H1 (cell line): ENCODE data around the gene ANKRD66. TPM values are rescaled to one million over a fixed set of nuclear protein-coding genes. Genes with fewer than 3 reads are reported as not detected.

Experiments
- CTCF ChIA-PET: fragments of 300-600 bp; sonication (Branson Sonifier 250); formaldehyde crosslinking; loops from one replicate; lab custom pipeline; 2021; ENCODE audit not compliant: partially characterized antibody; lab: Charles Lee
- POLR2A ChIA-PET: fragments of 300-600 bp; sonication (Branson Sonifier 250); formaldehyde crosslinking; loops from one replicate; lab custom pipeline; 2021; ENCODE audit warnings: inconsistent platforms; ENCODE audit not compliant: partially characterized antibody; lab: Charles Lee
- DNase-seq, 2 experiments: peaks; one replicate each; pipeline versions ENCODE4 v3.0.0 to v3.0.0-alpha.2; 2010 to 2022; ENCODE audit warnings: low spot score in 2 of 2, low read depth in 1 of 2, mixed read lengths in 1 of 2
- FAIRE-seq: peaks from 2 replicates; lab custom pipeline; 2011; peaks lifted over from hg19 to GRCh38; lab: Jason Lieb, UNC
- H2AFZ ChIP-seq: 2 replicates; pipeline ENCODE4 v1.8.1; 2012; ENCODE audit warnings: low read length, inconsistent platforms
- H2AK5ac ChIP-seq: 2 replicates; pipeline ENCODE4 v1.6.1; 2013; ENCODE audit warnings: low read depth, low read length
- H2BK120ac ChIP-seq: replicated peaks from 2 replicates; pipeline ENCODE3; 2013; ENCODE audit warnings: low read depth, low read length, inconsistent platforms
- H2BK12ac ChIP-seq: 2 replicates; pipeline ENCODE4 v1.6.1; 2013; ENCODE audit warnings: low read depth, low read length
- H2BK15ac ChIP-seq: 2 replicates; pipeline ENCODE4 v1.6.1; 2013; ENCODE audit warnings: low read length
- H2BK20ac ChIP-seq: 2 replicates; pipeline ENCODE4 v1.6.1; 2013; ENCODE audit warnings: low read length
- H2BK5ac ChIP-seq: 2 replicates; pipeline ENCODE4 v1.6.1; 2013; ENCODE audit warnings: low read depth, low read length
- H3K14ac ChIP-seq: 2 replicates; pipeline ENCODE4 v1.6.1; 2013; ENCODE audit warnings: inconsistent platforms; ENCODE audit not compliant: insufficient read length
- H3K18ac ChIP-seq: 2 replicates; pipeline ENCODE4 v1.6.1; 2013; ENCODE audit warnings: low read length; ENCODE audit errors: extremely low read depth
- H3K23ac ChIP-seq: 2 replicates; pipeline ENCODE4 v1.6.1; 2013; ENCODE audit warnings: inconsistent platforms; ENCODE audit not compliant: insufficient read length
- H3K23me2 ChIP-seq: 2 replicates; pipeline ENCODE4 v1.6.1; 2013; ENCODE audit warnings: low read depth, low read length
- H3K27ac ChIP-seq: 2 replicates; pipeline ENCODE4 v1.6.1; 2011; ENCODE audit warnings: low read depth, low read length, inconsistent platforms
- H3K27me3 ChIP-seq, 4 experiments: replicated peaks in 1 of 4; 1 replicate in 1 of 4; 2 replicates in 3 of 4; pipeline versions ENCODE4 v1.6.1 to v1.8.1; 2011 to 2013; ENCODE audit warnings: low read length in 3 of 4, mild to moderate bottlenecking in 3 of 4, inconsistent platforms in 2 of 4, mixed read lengths in 2 of 4, moderate library complexity in 1 of 4; ENCODE audit not compliant: control insufficient read depth in 3 of 4, insufficient read depth in 3 of 4; ENCODE audit errors: extremely low read depth in 1 of 4
- H3K36me3 ChIP-seq, 4 experiments: 2 replicates each; pipeline versions ENCODE4 v1.6.1 to v1.8.1; 2011 to 2013; ENCODE audit warnings: mild to moderate bottlenecking in 4 of 4, low read length in 3 of 4, moderate library complexity in 2 of 4, control low read depth in 1 of 4, inconsistent platforms in 1 of 4; ENCODE audit not compliant: insufficient read depth in 4 of 4, control insufficient read depth in 2 of 4
- H3K4ac ChIP-seq: replicated peaks from 2 replicates; pipeline ENCODE3; 2013; ENCODE audit warnings: low read length, low read depth, mixed read lengths, inconsistent platforms; ENCODE audit not compliant: insufficient read length
- H3K4me1 ChIP-seq, 4 experiments: replicated peaks in 1 of 4; 1 replicate in 1 of 4; 2 replicates in 3 of 4; pipeline versions ENCODE4 v1.6.1 to v1.8.1; 2011 to 2013; ENCODE audit warnings: low read length in 3 of 4, inconsistent platforms in 2 of 4, mixed read lengths in 1 of 4; ENCODE audit not compliant: insufficient read depth in 4 of 4, control insufficient read depth in 3 of 4
- H3K4me2 ChIP-seq, 2 experiments: 2 replicates each; pipeline versions ENCODE4 v1.6.1 to v1.8.1; 2011 to 2013; ENCODE audit warnings: low read depth in 2 of 2, low read length in 2 of 2, control low read depth in 1 of 2, inconsistent platforms in 1 of 2, mild to moderate bottlenecking in 1 of 2; ENCODE audit not compliant: insufficient read depth in 1 of 2
- H3K4me3 ChIP-seq, 4 experiments: fragments of 200-600, 300-600 bp in 1 of 4; sonication (generic), shearing (Covaris generic), sonication (Bioruptor Twin) in 1 of 4; 2 replicates each; pipeline versions ENCODE4 v1.5.1 to v1.8.1; 2011 to 2016; ENCODE audit warnings: low read length in 4 of 4, low read depth in 3 of 4, control low read depth in 2 of 4, inconsistent platforms in 2 of 4, mild to moderate bottlenecking in 2 of 4, mixed read lengths in 1 of 4, moderate library complexity in 1 of 4; ENCODE audit not compliant: insufficient read depth in 2 of 4; ENCODE audit errors: extremely low read depth in 1 of 4
- H3K56ac ChIP-seq: replicated peaks from 2 replicates; pipeline ENCODE3; 2013; ENCODE audit warnings: low read depth, mild to moderate bottlenecking, mixed read lengths, low read length, inconsistent platforms; ENCODE audit not compliant: insufficient read length
- H3K79me1 ChIP-seq: 2 replicates; pipeline ENCODE4 v1.6.1; 2013; ENCODE audit warnings: low read depth, low read length, control low read depth
- H3K79me2 ChIP-seq, 2 experiments: 2 replicates each; pipeline versions ENCODE4 v1.6.1 to v1.8.1; 2012 to 2013; ENCODE audit warnings: low read length in 2 of 2, mild to moderate bottlenecking in 2 of 2, inconsistent platforms in 1 of 2; ENCODE audit not compliant: insufficient read depth in 2 of 2, control insufficient read depth in 1 of 2
- H3K9ac ChIP-seq, 4 experiments: replicated peaks in 1 of 4; 1 replicate in 1 of 4; 2 replicates in 3 of 4; pipeline versions ENCODE4 v1.6.1 to v1.8.1; 2011 to 2013; ENCODE audit warnings: low read depth in 3 of 4, low read length in 3 of 4, control low read depth in 2 of 4, mild to moderate bottlenecking in 2 of 4, moderate library complexity in 2 of 4, inconsistent platforms in 1 of 4; ENCODE audit errors: extremely low read depth in 1 of 4
- H3K9me3 ChIP-seq, 2 experiments: 2 replicates each; pipeline versions ENCODE4 v1.6.1 to v1.8.1; 2012 to 2013; ENCODE audit warnings: mild to moderate bottlenecking in 2 of 2, moderate library complexity in 2 of 2, control low read depth in 1 of 2, inconsistent platforms in 1 of 2, low read depth in 1 of 2, low read length in 1 of 2, mixed read lengths in 1 of 2; ENCODE audit not compliant: insufficient read depth in 2 of 2
- H4K20me1 ChIP-seq, 2 experiments: replicated peaks in 1 of 2; 2 replicates each; pipeline versions ENCODE3 to v1.8.1; 2011 to 2013; ENCODE audit warnings: inconsistent platforms in 2 of 2, low read length in 2 of 2, mild to moderate bottlenecking in 1 of 2; ENCODE audit not compliant: insufficient read depth in 2 of 2, control insufficient read depth in 1 of 2
- H4K5ac ChIP-seq: 2 replicates; pipeline ENCODE4 v1.6.1; 2013; ENCODE audit warnings: low read length, low read depth, mixed read lengths, inconsistent platforms; ENCODE audit not compliant: insufficient read length
- H4K8ac ChIP-seq: 2 replicates; pipeline ENCODE4 v1.8.0; 2013; ENCODE audit warnings: mild to moderate bottlenecking, moderate library complexity, low read length, inconsistent platforms; ENCODE audit not compliant: insufficient read depth; ENCODE audit errors: extremely low read depth
- H4K91ac ChIP-seq: replicated peaks from 2 replicates; pipeline ENCODE3; 2013; ENCODE audit warnings: low read length, mixed read lengths, inconsistent platforms; ENCODE audit not compliant: insufficient read length
- ASH2L ChIP-seq: fragments of 200-600, 300-600 bp; sonication (generic); IDR thresholded peaks from one replicate; pipeline ENCODE4 v1.7.1; 2017; ENCODE audit warnings: low read length
- CTBP2 ChIP-seq: IDR thresholded peaks from 2 replicates; pipeline ENCODE4 v1.7.0; 2011; ENCODE audit warnings: borderline replicate concordance, mild to moderate bottlenecking, moderate library complexity, mixed read lengths, low read length; ENCODE audit not compliant: insufficient read depth, insufficient read length
- GABPA ChIP-seq: IDR thresholded peaks from 2 replicates; pipeline ENCODE4 v1.6.1; 2011; ENCODE audit warnings: mild to moderate bottlenecking, low read length, moderate library complexity, borderline replicate concordance; ENCODE audit not compliant: insufficient read depth
- JUN ChIP-seq: IDR thresholded peaks from 2 replicates; pipeline ENCODE4 v1.6.1; 2011; ENCODE audit warnings: low read depth, mild to moderate bottlenecking, improper control_type of control experiment, low read length
- KDM4A ChIP-seq: IDR thresholded peaks from one replicate; pipeline ENCODE4 v1.7.1; 2012; ENCODE audit warnings: low read depth, mild to moderate bottlenecking, moderate library complexity, low read length, inconsistent platforms; ENCODE audit not compliant: severe bottlenecking
- NRF1 ChIP-seq: IDR thresholded peaks from 2 replicates; pipeline ENCODE4 v1.6.1; 2011; ENCODE audit warnings: mild to moderate bottlenecking, low read depth, low read length, improper control_type of control experiment
- RBBP5 ChIP-seq: IDR thresholded peaks from 2 replicates; pipeline ENCODE4 v1.7.1; 2012; ENCODE audit warnings: low read depth, mild to moderate bottlenecking, inconsistent platforms, low read length, moderate library complexity, borderline replicate concordance
- RNF2 ChIP-seq: fragments of 200-900, 300-1000 bp; sonication (generic); IDR thresholded peaks from 2 replicates; pipeline ENCODE4 v1.7.1; 2016; ENCODE audit warnings: borderline replicate concordance, low read depth, mild to moderate bottlenecking, antibody characterized with exemption, low read length; ENCODE audit not compliant: poor library complexity, severe bottlenecking; ENCODE audit errors: missing control alignments
- SIX5 ChIP-seq: IDR thresholded peaks from 2 replicates; pipeline ENCODE4 v1.6.1; 2011; ENCODE audit warnings: mild to moderate bottlenecking, low read depth, low read length
- SRF ChIP-seq: IDR thresholded peaks from 2 replicates; pipeline ENCODE4 v1.6.1; 2011; ENCODE audit warnings: mild to moderate bottlenecking, low read depth, low read length, moderate library complexity
- YY1 ChIP-seq: IDR thresholded peaks from 2 replicates; pipeline ENCODE4 v1.6.1; 2011; ENCODE audit warnings: low read depth, mild to moderate bottlenecking, low read length
- polyA plus RNA-seq, 7 experiments: library from polyadenylated mRNA; depleted of rRNA in 3 of 7; stranded (reverse) in 5 of 7; unstranded in 2 of 7; fragments of >200 nt in 5 of 7; fragments of 200-250 nt in 2 of 7; gene quantifications; 1 replicate in 5 of 7; 2 replicates in 1 of 7; 4 replicates in 1 of 7; pipeline versions ENCODE4 v1.2.1 to v1.2.3, GENCODE V29; 2011 to 2013; ENCODE audit warnings: missing spikeins in 2 of 7, mixed read lengths in 2 of 7
- total RNA-seq: library from RNA; stranded (reverse); fragmentation: NEBNext Ultra II Directional; extraction: Animal tissue kit (Norgen Biotek cat#: 25700); gene quantifications from 2 replicates; pipeline ENCODE4 v1.2.1, GENCODE V29; 2021
- TF ChIP-seq, protein P1 (sequence below), 3 experiments: IDR thresholded peaks; 1 replicate in 2 of 3; 2 replicates in 1 of 3; pipeline versions ENCODE4 v1.5.1 to v1.6.1; 2011; ENCODE audit warnings: low read length in 3 of 3, mild to moderate bottlenecking in 3 of 3, inconsistent platforms in 2 of 3, low read depth in 1 of 3, moderate library complexity in 1 of 3; ENCODE audit not compliant: insufficient read depth in 1 of 3; ENCODE audit errors: control extremely low read depth in 1 of 3

ANKRD66 gene
- total and polyA plus RNA-seq, 2 of the 8 experiments (the other 6 are each of a cell fraction or from before 2014, with no cell fraction given): 0.05 TPM; not detected in 1

DNA sequence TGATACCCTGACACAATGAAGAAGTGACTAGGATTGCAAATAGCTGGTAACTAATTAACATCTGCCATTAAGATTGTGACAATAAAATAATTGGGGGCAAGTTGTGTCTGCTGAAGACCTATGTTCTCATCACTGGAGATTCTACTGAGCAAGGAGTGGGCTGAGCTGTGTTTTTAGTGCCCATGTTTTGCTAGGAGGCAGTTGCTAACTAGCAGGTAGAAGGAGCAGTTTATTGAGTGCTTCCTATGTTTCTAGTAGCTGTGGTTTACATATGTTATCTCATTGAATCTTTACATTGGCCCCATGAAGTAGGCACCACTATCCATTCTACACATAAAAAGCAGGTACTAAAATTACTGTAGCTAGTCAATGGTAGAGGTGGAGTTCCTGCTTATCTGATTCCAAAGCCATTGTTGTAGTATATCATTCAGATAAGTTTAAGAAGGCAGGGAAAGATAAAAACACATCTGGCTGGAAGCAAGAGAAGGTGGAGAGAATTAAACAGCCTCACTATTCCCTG is 43.7 kb downstream of the ANKRD66 start:
- Histone ChIP-seq H3K79me2 (no peaks in the 10 kb centered on the region), H3K79me1 (no peaks in the 10 kb centered on the region), H3K27me3 (no peaks in the 10 kb centered on the region), H3K23me2 (no peaks in the 10 kb centered on the region), H3K9ac (no peak overlapping the region), H3K4ac (no peak overlapping the region), H3K27ac (no peak overlapping the region), H2AFZ (no peak overlapping the region), H3K23ac (no peak overlapping the region), H2BK120ac (no peak overlapping the region), H3K9me3 (no peaks in the 10 kb centered on the region), H2BK20ac (no peak overlapping the region), H2AK5ac (no peak overlapping the region), H4K8ac (no peak overlapping the region), H2BK5ac (no peak overlapping the region), H4K91ac (no peak overlapping the region), H3K4me2 (no peak overlapping the region), H2BK15ac (no peak overlapping the region), H4K20me1 (no peaks in the 10 kb centered on the region), H3K4me1 (no peaks in the 10 kb centered on the region), H3K4me3 (no peak overlapping the region), H4K5ac (no peak overlapping the region), H3K56ac (no peak overlapping the region), H2BK12ac (no peak overlapping the region), H3K36me3 (no peaks in the 10 kb centered on the region), H3K18ac (no peak overlapping the region), H3K14ac (no peak overlapping the region)
- ChIA-PET POLR2A (no interaction called here), CTCF (interaction anchor here (1.0 to 1.2 kb wide), 4 partner anchors 56 to 71 kb away, joined by 3 to 4 read pairs (median 3); partner anchors contain the start of gene PLA2G7)
- DNase-seq (no peak), FAIRE-seq (no peak)
- TF ChIP-seq YY1 (no peak), CTBP2 (no peak), GABPA (no peak), JUN (no peak), RBBP5 (no peak), SIX5 (no peak), KDM4A (no peak), RNF2 (no peak), SRF (no peak), ASH2L (no peak), NRF1 (no peak)
- TF ChIP-seq, protein P1, sequence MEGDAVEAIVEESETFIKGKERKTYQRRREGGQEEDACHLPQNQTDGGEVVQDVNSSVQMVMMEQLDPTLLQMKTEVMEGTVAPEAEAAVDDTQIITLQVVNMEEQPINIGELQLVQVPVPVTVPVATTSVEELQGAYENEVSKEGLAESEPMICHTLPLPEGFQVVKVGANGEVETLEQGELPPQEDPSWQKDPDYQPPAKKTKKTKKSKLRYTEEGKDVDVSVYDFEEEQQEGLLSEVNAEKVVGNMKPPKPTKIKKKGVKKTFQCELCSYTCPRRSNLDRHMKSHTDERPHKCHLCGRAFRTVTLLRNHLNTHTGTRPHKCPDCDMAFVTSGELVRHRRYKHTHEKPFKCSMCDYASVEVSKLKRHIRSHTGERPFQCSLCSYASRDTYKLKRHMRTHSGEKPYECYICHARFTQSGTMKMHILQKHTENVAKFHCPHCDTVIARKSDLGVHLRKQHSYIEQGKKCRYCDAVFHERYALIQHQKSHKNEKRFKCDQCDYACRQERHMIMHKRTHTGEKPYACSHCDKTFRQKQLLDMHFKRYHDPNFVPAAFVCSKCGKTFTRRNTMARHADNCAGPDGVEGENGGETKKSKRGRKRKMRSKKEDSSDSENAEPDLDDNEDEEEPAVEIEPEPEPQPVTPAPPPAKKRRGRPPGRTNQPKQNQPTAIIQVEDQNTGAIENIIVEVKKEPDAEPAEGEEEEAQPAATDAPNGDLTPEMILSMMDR (IDR thresholded peaks at IDR 0.05; ENCODE audit: control extremely low read depth in 1 of 3, insufficient read depth in 1 of 3, low read depth in 1 of 3, low read length in 3 of 3): no peak
